Transverse colon (tissue), 4 donors: ENCODE measurements around the gene BRSK1.

ENCODE experiments used
- CTCF ChIP-seq, 5 experiments: fragments of 200-600 bp in 3 of 5; fragments of 450-650 bp in 2 of 5; sonication (generic) in 3 of 5; IDR thresholded peaks; 1 replicate in 2 of 5; 2 replicates in 3 of 5; pipeline ENCODE4 v1.5.1; 2016 to 2017; ENCODE audit warnings: antibody characterized with exemption in 5 of 5, inconsistent platforms in 3 of 5, mild to moderate bottlenecking in 2 of 5, moderate library complexity in 1 of 5
- EP300 ChIP-seq: sonication (generic); formaldehyde crosslinking; IDR thresholded peaks from one replicate; pipeline ENCODE4 v1.6.1; 2017; ENCODE audit warnings: antibody characterized with exemption, low read depth
- POLR2A ChIP-seq: fragments of 450-650 bp; IDR thresholded peaks from one replicate; pipeline ENCODE4 v1.6.1; 2016; ENCODE audit warnings: antibody characterized with exemption, mild to moderate bottlenecking, moderate library complexity
- POLR2AphosphoS5 ChIP-seq, 3 donors: sonication (generic); formaldehyde crosslinking; IDR thresholded peaks; one replicate each; pipeline ENCODE4 v1.6.1; 2016; ENCODE audit warnings: antibody characterized with exemption in 3 of 3

GRCh38 chr19:55275851-55276719 is 7.7 kb upstream of the BRSK1 start:
- TF ChIP-seq CTCF (IDR thresholded peaks at IDR 0.05) (no peak), POLR2A (no peak), POLR2AphosphoS5 (IDR thresholded peaks at IDR 0.05) (no peak), EP300 (no peak)
